T1000 (cell line): ENCODE results near the gene CCSER2.
"Not testable (repeated sequence)": the region's sequence is repeated elsewhere in the genome, so short reads cannot be mapped to it uniquely, and the experiment has no call there.

Experiments
- DNase-seq: peaks from one replicate; lab custom pipeline; 2025; ENCODE audit warnings: mixed read lengths; lab: John Stamatoyannopoulos, UW

Gene CCSER2

DNA sequence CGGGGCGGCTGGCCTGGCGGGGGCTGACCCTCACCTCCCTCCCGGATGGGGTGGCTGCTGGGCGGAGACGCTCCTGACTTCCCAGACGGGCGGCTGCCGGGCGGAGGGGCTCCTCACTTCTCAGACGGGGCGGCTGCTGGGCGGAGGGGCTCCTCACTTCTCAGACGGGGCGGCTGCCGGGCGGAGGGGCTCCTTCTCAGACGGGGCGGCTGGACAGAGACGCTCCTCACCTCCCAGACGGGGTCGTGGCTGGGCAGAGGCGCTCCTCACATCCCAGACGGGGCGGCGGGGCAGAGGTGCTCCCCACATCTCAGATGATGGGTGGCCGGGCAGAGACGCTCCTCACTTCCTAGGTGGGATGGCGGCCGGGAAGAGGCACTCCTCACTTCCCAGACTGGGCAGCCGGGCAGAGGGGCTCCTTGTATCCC, 19.2 kb downstream of the CCSER2 start:
- not testable (repeated sequence) for DNase-seq

DNA sequence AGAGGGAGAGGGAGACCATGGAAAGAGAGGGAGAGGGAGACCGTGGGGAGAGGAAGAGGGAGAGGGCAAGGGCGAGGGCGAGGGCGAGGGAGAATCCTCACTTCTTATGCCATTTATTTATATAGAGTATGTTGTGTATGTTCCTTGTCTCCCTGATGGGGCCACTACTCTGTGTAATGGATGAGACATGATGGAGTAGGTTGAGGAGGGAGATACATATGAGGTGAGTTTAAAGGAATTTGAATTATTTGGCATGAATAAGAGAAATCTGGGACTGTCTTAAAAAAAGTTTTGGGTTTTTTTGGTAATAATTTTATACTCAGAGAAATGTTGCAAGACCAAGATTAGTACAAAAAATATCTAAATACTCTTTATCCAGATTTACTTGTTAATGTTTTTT, 20.1 kb downstream of the CCSER2 start:
- DNase-seq, result no peak

DNA sequence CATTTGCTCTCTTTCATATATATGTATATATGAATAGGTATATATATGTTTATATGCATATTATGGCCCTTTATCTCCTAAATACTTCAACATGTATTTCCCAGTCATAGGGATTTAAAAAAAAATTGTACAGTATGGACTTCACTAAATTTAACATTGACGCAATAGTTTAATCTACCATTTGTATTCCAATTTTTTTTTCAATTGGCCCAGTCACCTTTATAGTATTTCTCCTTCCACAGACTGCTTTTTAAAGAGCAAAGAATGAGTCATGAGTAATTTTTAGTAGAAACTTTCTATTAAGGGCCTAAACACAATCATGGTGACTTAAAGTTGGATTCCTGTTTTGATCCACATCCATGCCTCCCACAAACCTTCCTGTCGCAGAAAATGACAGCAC, 20.5 kb downstream of the CCSER2 start:
- DNase-seq, result no peak

DNA sequence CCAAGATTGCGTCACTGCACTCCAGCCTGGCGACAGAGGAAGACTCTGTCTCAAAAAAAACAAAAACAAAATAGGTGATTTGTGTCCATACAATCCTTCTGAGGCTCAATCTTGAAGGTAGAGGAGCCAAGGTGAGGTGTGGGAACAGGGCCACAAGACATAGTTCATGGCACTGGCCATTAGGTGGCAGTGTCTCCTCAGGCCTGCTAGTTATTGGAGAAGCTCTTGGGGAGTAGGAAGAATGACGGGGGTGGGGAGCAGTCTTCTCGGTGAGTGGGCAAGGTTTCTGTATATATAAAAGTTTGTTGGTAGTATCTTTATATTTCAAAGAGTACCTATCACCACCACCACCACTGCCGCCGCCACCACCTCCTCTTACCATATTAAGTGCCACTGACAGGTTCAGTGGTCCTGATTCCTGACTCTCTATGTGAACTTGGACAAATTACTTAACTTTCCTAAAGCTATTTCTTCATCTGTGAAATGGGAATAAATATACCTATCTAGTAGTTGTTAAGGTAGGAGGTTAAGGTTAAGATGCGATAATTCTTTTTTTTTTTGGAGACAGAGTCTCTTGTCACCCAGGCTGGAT, 24.0 kb downstream of the CCSER2 start:
- DNase-seq, result no peak

DNA sequence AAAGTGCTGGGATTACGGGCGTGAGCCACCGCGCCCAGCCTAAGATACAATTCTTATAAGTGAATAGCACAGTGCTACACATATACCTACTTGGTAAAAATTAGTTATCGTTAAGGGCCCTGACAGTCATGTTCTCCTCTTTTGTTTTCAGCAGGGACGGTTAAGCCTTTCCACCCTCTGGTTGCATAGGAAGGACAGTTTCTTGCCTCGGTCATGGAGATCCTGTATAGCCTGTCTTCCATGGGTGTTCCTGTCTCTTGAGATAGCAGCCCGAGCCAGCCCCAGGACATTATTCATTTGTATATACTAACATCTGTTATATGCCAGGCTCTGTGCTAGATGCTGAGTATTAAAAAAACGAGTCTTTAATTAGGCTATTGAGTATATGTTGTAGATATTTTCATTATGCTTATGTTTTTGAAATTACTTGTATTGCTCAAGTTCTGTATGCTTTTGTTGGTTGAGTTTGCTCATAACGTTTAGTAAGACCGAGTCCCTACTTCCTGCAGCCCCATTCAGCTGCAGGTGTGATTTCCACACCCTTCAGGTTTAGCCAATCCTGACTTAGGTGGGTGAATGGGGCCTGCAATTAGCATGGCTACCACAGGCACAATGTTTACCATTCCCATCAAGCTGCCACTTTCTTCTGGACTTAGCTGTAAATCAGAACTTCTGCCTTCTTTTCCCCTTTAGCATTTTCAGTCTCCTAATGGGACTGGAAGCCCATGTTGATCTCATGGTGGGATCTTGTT, 24.8 kb downstream of the CCSER2 start:
- no peak for DNase-seq

DNA sequence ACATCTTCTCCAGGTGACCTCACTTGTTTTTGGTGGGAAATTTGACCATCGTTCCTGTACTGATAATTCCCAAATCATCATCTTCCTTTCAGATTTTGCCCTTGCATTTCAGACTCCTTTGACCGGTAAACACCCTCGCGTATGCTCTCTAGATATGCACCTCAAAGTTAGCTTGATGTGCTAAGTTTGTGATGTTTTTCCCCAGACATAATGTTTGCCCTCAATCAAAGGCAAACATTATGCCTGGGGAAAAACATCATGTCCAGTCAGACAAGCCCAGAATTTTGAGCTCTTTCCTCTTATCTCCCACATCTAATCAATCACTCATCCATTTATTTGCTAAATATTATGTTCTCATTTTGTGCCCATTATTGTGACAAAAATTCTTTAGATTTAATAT, 26.2 kb downstream of the CCSER2 start:
- DNase-seq, result no peak

DNA sequence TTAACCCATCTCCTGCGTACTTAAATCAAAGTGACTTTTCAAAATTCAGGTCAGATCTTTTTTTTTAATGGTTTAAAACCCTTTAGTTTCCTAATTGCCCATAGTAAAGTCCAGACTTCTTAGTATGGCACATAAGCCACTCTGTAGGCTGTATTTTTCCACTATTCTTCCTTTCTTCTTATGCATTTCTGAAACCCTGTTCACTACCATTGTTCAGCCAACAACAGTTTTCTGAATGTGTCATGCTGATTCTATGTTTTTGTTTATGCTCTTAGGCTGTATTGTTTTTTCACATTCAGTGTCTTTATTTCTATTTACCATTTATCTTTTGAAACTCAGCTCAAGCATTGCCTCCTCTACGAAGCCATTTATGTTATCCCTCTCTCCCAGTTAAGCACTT, 26.7 kb downstream of the CCSER2 start:
- DNase-seq, result no peak

DNA sequence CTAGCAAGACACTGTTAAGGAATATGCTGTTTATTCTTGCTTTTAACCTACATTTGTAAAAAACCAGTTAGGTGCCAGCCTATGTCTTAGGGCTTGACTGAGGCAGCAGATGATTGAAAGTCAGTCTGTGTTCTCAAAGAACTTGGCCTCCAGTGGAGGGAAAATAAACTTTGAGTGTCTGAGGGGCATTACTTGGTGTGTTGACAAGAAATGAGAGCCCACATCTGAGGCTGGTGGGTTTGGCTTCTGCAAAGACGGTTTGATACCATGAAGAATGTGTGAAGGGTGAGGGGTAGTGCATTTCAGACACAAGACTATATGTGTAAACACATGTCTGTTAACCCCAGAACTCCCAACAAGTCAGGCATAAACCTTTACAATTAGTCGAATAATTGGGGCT, 28.5 kb downstream of the CCSER2 start:
- no peak for DNase-seq

DNA sequence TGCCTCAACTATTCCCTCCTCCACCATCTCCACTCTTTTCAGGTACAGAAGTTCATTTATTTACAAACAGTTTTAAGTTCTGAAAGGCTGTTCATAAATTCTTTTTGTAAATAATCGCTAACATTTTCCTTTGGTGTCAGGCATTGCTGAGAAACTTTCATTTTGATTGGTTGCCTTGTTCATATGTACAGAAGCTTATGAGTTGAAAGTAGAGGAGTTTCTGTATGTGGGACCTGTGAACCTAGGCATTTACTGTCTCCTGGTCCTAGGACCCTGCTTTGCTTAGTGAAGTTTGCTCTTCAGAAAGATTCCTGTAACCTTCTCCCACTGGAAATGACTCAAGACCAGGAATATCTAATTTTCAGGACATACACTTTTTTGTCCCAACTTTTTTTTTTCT, 30.4 kb downstream of the CCSER2 start:
- no peak for DNase-seq

DNA sequence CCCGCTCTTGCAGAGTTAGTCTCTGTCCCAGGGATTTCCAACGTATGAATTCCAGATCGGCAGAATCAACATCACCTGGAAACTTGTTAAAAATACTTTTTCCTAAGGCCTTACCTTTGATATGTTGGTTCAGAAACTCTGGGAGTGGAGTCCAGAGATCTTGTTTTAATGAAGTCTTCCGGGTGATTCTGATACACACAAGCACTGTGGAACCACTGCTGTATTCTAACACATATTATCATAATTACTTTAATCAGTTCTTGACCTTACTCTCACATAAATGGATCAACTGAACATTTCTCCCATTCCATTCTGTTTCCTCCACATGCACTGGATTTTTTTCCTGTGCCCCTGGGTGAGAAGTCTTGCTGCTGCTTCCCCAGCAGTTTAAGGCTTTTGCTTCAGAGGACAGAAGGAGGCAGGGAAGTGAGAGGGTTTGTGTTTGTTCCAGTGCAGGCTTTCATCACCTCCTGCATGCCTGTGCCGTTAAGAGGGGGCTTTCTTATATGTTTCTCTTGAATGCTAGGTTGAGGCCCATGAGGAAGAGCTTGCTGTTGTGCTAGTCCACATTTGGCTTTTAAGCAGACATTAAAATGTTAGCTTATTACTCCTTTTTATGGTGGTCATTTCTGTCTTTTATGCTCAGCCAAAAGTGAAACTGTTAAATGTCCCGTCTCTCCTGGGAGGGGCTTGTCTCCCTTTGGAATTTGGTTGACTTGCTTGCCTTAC, 32.4 kb downstream of the CCSER2 start:
- no peak for DNase-seq

DNA sequence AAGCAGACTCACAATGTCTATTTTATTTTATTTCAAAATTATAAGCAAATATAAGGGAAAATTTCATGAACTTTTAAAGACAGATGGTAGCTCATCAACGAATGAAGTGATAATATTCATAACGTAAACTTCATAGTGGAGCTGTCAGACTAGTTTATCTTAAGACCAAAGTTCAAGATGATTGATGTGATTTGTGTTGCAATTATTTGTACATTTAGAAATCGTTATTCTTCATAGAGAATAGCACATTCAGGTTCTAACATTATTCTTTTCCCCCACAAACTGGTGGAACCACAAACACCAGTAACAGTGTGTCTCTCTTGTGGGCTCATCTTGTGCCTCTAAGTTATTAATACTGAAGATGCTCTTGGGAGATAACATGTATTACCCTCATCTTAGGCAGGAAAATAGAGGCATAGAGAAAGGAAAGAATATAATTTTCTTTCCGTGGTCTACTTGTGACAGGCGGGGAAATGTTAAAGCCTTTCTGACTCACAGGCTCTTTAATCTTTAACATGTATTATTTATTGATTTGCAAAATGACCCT, 37.0 kb downstream of the CCSER2 start:
- no peak for DNase-seq

DNA sequence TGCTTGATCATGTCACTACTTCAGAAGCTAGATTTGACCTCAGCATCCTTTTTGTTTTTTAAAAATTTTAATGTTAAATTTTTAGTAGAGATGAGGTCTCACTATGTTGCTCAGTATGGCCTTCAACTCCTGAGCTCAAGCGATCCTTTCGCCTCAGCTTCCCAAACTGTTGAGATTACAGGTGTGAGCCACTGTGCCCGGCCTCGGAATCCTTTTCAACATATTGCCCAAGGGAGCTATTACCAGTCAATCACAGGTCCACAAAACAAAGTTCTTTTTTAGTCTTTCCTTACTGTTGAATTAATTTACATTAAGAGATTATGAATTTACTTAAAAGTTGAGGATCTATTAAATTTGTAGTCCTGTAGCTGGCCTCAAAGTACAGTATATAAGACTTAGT, 37.7 kb downstream of the CCSER2 start:
- DNase-seq, result no peak

DNA sequence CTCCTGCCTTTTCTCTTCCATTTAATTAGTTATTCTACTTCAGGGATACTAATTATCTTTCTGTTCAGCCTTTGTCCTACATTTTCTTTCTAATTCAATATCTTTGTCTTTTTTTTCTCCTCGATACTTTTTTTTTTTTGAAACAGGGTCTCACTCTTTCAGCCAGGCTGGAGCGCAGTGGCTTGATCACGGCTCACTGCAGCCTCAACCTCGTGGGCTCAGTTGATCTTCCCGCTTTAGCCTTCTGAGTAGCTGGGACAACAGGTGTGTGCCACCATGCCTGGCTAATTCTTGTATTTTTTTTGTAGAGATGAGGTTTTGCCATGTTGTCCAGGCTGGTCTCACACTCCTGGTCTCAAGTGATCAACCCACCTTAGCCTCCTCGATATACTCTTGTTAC, 38.9 kb downstream of the CCSER2 start:
- no peak for DNase-seq

DNA sequence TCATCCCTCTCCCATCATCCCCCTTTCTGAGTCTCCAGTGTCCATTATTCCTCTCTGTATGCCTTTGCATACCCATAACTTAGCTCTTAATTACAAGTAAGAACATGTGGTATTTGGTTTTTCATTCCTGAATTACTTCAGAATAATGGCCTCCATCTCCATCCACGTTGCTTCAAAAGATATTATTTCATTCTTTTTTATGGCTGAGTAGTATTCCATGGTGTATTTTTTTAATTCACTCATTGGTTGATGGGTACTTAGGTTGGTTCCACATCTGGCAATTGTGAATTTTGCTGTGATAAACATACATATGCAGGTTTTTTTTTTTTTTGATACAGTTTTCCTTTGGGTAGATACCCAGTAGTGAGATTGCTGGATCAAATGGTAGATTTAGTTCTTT, 40.4 kb downstream of the CCSER2 start:
- no peak for DNase-seq

DNA sequence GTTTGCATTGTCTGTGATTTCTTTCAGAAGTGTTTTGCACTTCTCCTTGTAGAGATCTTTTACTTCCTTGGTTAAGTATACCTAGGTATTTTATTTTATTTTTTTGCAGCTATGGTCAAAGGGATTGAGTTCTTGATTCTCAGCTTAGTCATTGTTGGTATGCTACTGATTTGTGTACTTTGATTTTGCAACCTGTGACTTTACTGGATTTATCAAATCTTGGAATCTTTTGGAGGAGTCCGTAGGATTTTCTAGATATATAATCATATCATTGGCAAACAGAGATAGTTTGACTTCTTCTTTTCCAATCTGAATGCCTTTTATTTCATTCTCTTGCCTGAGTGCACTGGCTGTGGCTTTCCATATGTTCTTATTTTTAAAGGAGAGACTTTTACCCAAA, 41.9 kb downstream of the CCSER2 start:
- no peak for DNase-seq

DNA sequence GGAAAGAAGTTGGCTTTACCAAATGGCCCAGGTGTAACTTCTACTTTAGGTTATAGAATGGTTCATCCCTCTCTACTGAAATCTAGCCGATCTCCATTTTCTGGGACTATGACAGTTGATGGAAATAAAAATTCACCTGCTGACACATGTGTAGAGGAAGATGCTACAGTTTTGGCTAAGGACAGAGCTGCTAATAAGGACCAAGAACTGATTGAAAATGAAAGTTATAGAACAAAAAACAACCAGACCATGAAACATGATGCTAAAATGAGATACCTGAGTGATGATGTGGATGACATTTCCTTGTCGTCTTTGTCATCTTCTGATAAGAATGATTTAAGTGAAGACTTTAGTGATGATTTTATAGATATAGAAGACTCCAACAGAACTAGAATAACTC, 43.6 kb downstream of the CCSER2 start:
- DNase-seq, result no peak

DNA sequence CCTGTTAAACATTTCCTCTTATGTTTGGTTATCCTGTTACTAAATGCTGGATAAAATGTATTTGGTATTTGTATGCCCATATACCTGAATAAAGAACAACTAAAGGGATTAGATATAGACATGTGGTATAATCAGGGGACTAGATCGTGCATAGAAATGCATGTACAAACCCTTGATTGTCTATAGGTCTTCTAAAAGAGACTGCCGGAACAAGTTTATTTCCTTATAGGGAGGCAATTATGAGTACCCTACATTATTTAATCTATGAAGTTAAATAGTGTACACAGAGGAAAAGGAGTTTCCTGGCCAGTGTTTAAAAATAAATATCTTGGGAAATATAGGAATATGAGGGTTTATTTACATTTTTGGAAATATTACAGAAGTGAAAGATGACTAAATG, 44.6 kb downstream of the CCSER2 start:
- no peak for DNase-seq

DNA sequence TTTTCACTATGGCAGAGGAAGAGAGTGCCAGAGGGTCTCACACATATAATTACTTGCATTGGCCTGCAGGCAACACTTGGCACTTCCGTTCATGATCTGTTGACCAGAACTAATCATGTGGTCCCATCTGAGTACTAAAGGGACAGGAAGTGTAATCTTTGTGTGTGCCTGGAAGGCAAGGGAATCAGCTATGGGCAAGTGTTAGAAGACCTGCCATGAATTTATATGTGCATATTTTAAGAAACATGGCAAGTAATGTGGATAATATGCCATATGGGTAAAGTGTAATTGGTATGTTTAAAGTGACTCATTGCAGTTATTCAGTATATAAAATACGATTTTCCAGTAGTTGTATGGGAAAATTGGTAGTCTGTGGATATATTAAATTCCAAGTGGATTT, 46.1 kb downstream of the CCSER2 start:
- DNase-seq, result no peak

DNA sequence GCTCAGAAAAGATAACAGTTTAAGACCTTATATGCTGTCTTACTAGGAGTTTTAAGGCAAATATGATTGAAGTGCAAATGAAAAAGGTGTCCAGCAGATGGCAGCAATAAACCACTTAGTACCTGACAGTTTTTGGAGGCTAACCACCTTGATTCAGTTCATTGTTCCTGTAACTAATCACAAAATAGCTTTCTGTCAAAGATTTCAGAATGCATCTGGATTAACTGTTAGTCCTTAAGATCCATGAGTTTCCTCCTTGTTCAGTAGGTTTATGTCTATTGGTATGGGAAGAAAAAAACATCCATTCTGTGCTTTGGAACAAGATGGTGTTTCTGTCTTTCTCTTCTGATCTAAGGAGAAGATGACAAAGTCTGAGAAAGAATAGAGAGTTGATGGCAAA, 46.6 kb downstream of the CCSER2 start:
- DNase-seq, result no peak

DNA sequence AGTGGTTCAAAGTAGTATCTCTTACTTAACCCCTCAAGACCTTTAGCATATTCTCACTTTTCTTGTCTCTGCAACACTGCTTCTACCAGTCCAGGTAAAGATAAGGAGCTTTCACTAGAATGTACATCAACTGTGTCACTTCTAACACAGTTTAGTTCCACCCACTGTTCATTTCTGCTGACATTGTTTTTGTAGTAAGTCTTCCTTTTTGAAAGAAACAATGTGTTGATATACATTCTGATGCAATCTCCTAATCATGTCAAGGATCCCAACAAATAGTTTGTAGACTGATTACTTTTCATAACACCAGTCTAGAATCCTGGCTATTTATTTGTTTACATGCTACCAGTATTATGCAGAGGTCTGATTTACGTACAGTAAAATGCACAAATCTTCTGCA, 47.5 kb downstream of the CCSER2 start:
- no peak for DNase-seq

DNA sequence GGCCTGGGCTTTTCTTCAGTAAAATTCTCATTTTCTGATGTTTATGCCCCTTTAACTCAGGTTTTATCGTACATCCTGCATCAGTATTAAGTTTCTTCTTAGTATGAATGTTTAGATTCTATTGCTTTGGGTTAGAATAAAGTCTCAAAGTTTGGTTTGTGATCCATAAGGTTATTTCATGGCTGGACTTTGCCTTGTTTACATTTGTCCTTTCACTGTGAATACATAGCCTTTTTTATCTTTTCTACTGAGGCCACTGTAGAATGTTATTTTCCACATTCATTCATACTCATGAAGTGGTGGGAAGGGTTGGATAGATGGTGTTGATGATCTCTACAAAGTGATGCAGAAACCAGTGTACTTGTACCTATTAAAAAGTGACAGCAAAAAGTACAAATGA, 59.8 kb downstream of the CCSER2 start:
- DNase-seq, result no peak

DNA sequence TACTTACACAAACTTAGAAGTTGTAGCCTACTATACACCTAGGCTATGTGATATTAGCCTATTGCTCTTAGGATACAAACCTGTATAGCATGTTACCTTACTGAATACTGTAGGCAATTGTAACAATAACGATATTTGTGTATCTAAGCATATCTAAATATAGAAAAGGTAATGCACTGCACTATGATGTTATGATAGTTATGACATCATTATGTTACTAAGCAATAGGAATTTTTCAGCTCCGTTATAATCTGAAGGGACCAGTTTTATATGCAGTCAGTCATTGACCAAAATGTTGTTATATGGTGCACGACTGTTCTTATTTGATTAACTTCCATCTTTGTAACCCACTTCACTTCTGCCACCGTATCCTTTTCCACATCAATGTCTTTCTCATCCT, 62.0 kb downstream of the CCSER2 start:
- no peak for DNase-seq

DNA sequence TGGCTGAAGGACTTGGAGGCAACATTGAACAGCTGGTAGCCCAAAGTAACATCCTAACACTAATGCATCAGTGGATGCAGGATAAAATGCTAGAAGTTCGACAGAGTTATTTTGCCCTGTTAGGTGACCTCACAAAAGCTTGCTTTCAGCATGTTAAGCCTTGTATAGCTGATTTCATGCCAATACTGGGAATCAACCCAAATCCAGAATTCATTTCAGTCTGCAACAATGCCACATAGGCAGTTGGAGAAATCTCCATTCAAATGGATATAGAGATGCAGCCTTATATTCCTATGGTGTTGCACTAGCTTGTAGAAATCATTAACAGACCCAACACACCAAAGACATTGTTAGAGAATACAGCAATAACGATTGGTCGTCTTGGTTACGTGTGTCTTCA, 62.9 kb downstream of the CCSER2 start:
- no peak for DNase-seq
